ENCODE data around the gene SKAP2. TPM values are rescaled to one million over a fixed set of nuclear protein-coding genes. Genes with fewer than 3 reads are reported as not detected.
"Not testable (repeated sequence)": the region's sequence is repeated elsewhere in the genome, so short reads cannot be mapped to it uniquely, and the experiment has no call there.

The SKAP2 gene
- total RNA-seq, 1 donor from 2014 or later = 50.8 TPM

GRCh38 chr7:26850193-26850651, 14.2 kb downstream of the SKAP2 start:
- H3K4me3 Mint-ChIP-seq = no peak overlapping the region
- H3K9me3 Mint-ChIP-seq = no peaks in the 10 kb centered on the region
- H3K4me1 Mint-ChIP-seq = peaks cover 41% of the 10 kb centered on the region
- DNase-seq (ENCODE audit: low spot score in 2 of 2, unreplicated experiment in 2 of 2) = no peak
- peak overlapping the region; percentile 60 for H3K27ac Mint-ChIP-seq
- no peaks in the 10 kb centered on the region for H3K27me3 Mint-ChIP-seq (ENCODE audit: low read depth)
- TF ChIP-seq CTCF (IDR thresholded peaks at IDR 0.05; ENCODE audit: unreplicated experiment) = no peak
- H3K36me3 Mint-ChIP-seq = peaks cover 7% of the 10 kb centered on the region

GRCh38 chr7:26843705-26844104, 20.7 kb downstream of the SKAP2 start:
- no peak for TF ChIP-seq CTCF (IDR thresholded peaks at IDR 0.05; ENCODE audit: unreplicated experiment)
- peak overlapping the region; percentile 81 for H3K27ac Mint-ChIP-seq
- no peak overlapping the region for H3K4me3 Mint-ChIP-seq
- no peaks in the 10 kb centered on the region for H3K9me3 Mint-ChIP-seq
- no peaks in the 10 kb centered on the region for H3K27me3 Mint-ChIP-seq (ENCODE audit: low read depth)
- peaks cover 37% of the 10 kb centered on the region for H3K4me1 Mint-ChIP-seq
- DNase-seq (ENCODE audit: low spot score in 2 of 2, unreplicated experiment in 2 of 2) = no peak
- H3K36me3 Mint-ChIP-seq = peaks cover 5% of the 10 kb centered on the region

GRCh38 chr7:26842897-26843296, 21.5 kb downstream of the SKAP2 start:
- Mint-ChIP-seq H3K36me3 (peaks cover 5% of the 10 kb centered on the region), H3K9me3 (no peaks in the 10 kb centered on the region), H3K4me1 (peaks cover 41% of the 10 kb centered on the region), H3K4me3 (no peak overlapping the region), H3K27ac (peak overlapping the region; percentile 66), H3K27me3 (ENCODE audit: low read depth) (no peaks in the 10 kb centered on the region)
- TF ChIP-seq CTCF (IDR thresholded peaks at IDR 0.05; ENCODE audit: unreplicated experiment) = no peak
- no peak for DNase-seq (ENCODE audit: low spot score in 2 of 2, unreplicated experiment in 2 of 2)

- TF ChIP-seq CTCF (IDR thresholded peaks at IDR 0.05; ENCODE audit: unreplicated experiment) = no peak
- H3K9me3 Mint-ChIP-seq = peaks cover 4% of the 10 kb centered on the region
- no peak for DNase-seq (ENCODE audit: low spot score in 2 of 2, unreplicated experiment in 2 of 2)
- H3K4me1 Mint-ChIP-seq = peaks cover 41% of the 10 kb centered on the region
- H3K4me3 Mint-ChIP-seq = no peak overlapping the region
- peak overlapping the region; percentile 39 for H3K27ac Mint-ChIP-seq
- peaks cover 16% of the 10 kb centered on the region for H3K36me3 Mint-ChIP-seq
- H3K27me3 Mint-ChIP-seq (ENCODE audit: low read depth) = no peaks in the 10 kb centered on the region
Observed at GRCh38 chr7:26841003-26841739, 23.2 kb downstream of the SKAP2 start.

- peaks cover 59% of the 10 kb centered on the region for H3K36me3 Mint-ChIP-seq
Observed at GRCh38 chr7:26836793-26837192, 27.6 kb downstream of the SKAP2 start.

GRCh38 chr7:26815426-26815825, 49.0 kb downstream of the SKAP2 start:
- TF ChIP-seq CTCF (IDR thresholded peaks at IDR 0.05; ENCODE audit: unreplicated experiment) = no peak
- Mint-ChIP-seq H3K27me3 (ENCODE audit: low read depth) (no peaks in the 10 kb centered on the region), H3K4me1 (peaks cover 55% of the 10 kb centered on the region), H3K27ac (peak overlapping the region; percentile 96), H3K9me3 (peaks cover 11% of the 10 kb centered on the region), H3K36me3 (peaks cover 14% of the 10 kb centered on the region), H3K4me3 (no peak overlapping the region)
- no peak for DNase-seq (ENCODE audit: low spot score in 2 of 2, unreplicated experiment in 2 of 2)

More at GRCh38 chr7:26836793-26837192, 27.6 kb downstream of the SKAP2 start:
- Mint-ChIP-seq H3K9me3 (peaks cover 32% of the 10 kb centered on the region), H3K4me1 (peaks cover 29% of the 10 kb centered on the region)
- H3K27ac Mint-ChIP-seq; H3K4me3 Mint-ChIP-seq; H3K27me3 Mint-ChIP-seq (ENCODE audit: low read depth); DNase-seq (ENCODE audit: low spot score in 2 of 2, unreplicated experiment in 2 of 2): not testable (repeated sequence)

All from mesothelial cell of epicardium (in vitro differentiated cells).